ENCODE measurements around the gene CCDC112.

Gene CCDC112

DNA sequence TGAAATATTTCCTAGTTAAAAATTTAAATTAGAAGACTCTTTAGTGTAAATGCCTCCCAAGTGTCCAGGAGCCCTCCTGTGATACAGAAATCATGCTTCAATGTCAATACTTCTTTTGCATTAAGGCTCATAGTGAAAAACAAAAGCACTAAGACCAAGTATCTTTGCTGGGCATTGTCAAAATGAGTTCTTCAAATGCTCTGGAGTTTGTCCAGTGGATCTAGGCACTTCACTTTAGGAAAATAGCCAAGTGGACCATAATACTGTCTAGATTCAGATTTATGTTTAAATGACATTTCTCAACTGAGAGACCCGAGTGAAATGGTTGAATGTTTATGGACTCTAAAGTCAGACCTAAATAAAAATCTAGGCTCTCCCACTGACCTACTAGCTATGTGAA is 21.3 kb upstream of the CCDC112 start:
- no peak for DNase-seq (ENCODE audit: low read depth in 3 of 3)

DNA sequence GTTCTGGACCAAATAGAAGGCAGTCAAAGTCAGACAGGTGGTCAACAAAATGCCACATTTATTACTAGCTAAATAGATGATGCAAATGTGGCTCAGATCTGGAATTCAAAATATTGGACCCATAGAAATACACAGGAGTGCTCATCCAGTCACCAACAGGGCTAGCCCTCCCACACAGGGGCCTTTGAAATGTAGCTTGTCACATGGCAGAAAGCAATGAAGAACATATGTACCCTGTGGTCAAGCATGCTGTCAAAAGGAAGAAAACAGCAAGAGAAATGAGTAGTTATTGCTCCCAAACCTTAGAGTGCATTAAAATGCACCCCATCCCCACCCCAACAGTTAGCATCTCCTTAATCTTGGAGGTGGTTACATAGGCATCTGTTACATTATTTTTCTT is 20.9 kb upstream of the CCDC112 start:
- DNase-seq (ENCODE audit: low read depth in 3 of 3) = no peak

DNA sequence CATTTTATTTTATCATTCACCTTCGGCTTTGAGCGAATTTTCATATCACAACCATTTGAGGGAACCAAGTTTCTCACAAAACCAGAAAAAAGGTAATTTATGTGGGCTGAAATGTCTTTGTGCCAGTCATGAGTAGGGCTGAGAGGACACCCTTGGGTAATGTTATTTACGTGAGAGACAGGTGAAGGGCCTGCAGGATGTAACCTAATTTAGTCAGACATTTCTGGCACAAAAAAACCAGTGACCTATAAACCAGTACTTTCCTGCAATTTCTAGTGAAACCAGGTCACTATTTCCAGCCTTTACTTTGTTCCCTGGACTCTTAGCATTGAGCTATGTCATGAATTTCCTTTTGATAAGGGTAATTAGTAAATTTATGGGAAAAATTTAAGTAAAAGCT is 17.2 kb upstream of the CCDC112 start:
- DNase-seq (ENCODE audit: low read depth in 3 of 3) = no peak

DNA sequence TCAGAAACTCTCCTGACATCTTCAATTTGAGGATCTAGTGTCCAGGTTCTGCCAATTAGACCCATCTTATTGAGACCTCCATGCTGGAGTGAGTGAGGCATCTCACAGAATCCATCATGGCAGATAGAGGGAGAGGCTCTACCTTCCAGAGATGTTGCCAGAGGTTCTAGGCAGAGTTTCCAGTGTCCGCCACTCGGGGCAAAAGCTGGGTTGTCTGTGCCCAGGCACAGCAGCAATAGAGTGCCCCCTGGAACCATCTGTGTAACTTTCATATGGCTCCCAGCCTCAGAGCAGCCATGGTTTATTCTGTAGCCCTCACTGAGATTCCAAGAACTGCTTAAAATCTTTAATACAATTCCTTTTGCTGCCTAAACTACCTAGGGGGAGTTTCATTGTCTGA is 16.6 kb upstream of the CCDC112 start:
- no peak for DNase-seq (ENCODE audit: low read depth in 3 of 3)

DNA sequence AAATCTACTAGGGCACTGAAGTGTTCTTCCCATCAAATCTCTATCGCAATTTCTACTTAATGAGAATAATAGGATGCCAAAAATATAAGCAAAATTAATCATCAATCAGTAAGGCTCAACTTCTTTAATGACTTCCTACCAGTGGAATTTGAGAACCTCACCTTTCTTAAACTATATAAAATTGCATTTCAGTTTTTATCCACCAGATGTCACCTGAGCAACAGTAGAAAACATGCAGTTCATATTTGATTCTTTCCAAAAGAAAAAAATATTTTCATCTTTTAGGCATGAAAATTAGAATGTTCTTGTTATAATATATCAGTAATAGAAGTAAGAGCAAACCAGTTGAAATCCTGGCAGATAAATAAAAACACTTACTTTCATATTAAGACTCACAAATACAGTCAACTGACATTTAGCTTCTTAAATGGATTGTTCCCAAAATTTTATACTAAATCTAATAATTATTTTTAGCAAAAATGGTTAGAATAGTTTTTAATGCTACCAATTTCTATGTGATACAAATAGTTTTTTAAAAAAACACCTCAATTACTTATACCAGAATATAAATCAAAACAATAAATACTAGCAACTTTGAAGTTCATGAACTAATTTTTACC is 13.4 kb upstream of the CCDC112 start:
- no peak for DNase-seq (ENCODE audit: low read depth in 3 of 3)

- DNase-seq (ENCODE audit: low read depth in 3 of 3) = no peak
Observed at GRCh38 chr5:115308815-115309214, 12.4 kb upstream of the CCDC112 start.

GRCh38 chr5:115306011-115306536 is 9.6 kb upstream of the CCDC112 start:
- no peak for DNase-seq (ENCODE audit: low read depth in 3 of 3)

DNA sequence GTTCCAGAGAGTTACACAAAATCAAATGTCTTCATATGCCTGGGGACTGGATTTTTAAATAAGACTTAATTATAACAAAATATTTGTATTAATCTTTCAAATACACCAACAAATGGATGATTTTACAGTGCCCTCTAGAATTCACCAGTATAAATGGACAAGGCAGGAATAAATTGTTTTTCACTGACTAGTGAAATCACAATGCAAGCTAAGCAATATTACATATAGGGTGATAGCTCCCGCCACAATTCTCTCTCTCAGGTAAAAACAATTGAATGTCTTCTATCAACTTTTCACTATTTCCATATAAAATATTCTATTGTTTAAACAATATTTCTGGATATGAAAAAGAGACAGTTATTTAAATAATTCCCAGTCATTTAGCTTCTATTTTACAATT is 8.0 kb upstream of the CCDC112 start:
- DNase-seq (ENCODE audit: low read depth in 3 of 3) = no peak

DNA sequence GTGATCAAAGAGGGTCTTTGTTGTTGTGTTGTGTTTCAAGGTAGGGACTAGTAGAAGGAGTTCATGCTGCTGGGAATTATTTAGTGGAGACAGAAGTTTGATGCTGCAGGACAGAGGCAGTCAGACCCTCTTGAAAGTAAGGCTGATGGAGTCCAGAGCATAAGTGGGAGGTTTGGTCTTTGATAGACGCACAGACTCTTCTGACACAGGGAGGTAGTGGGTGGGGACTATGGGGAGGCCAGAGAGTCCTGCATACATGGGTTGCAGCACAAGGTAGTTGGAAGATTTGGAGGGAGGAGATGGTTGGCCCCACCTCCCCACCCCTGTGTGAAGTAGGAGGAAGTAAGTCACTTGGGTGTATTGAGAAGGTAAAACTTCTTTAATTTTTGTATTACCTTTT is 2.4 kb upstream of the CCDC112 start:
- no peak for DNase-seq (ENCODE audit: low read depth in 3 of 3)

DNA sequence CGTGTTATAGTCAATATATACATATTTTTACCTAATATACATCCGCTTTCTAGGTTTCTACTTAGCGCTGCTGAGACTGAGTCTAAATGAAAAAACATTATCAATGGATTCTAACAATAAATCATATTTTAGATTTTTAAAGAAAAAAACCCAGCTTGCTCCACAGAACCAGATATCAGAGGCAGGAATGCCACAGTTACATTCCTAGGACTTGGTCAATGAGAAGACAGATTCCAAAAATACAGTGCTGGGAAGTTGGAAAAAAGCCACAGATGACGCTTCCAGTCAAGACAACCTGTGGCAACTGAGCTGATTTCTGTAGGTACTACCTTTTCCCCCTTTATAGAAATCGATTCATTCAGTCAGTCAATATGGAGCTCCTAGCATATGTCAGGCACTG is 577 bp upstream of the CCDC112 start:
- no peak for DNase-seq (ENCODE audit: low read depth in 3 of 3)

GRCh38 chr5:115295777-115296123 is 704 bp downstream of the CCDC112 start:
- no peak for DNase-seq (ENCODE audit: low read depth in 3 of 3)

DNA sequence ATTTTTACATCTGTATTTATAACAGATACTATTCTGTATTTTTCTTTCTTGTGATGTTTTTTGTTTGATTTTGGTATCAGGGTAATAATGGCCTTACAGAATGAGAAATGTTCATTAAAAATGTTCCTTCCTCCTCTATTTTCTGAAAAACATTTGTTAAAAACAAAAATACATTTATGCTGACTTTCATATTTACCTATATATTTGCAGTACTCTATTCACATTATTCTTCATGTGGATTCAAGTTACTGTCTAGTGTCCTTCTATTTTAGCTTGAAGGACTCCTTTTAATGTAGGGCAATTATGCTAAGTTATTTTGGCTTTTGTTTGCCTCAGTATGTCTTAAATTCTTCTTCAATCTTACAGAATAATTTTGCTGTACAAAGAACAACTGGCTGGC is 5.1 kb downstream of the CCDC112 start:
- DNase-seq (ENCODE audit: low read depth in 3 of 3) = no peak

- DNase-seq (ENCODE audit: low read depth in 3 of 3) = no peak
Observed at GRCh38 chr5:115289104-115289503, 7.3 kb downstream of the CCDC112 start.

- DNase-seq (ENCODE audit: low read depth in 3 of 3) = no peak
Observed at GRCh38 chr5:115284021-115284420, 12.4 kb downstream of the CCDC112 start.

GRCh38 chr5:115282131-115282530 is 14.3 kb downstream of the CCDC112 start:
- no peak for DNase-seq (ENCODE audit: low read depth in 3 of 3)

- DNase-seq (ENCODE audit: low read depth in 3 of 3) = no peak
Observed at GRCh38 chr5:115274584-115274983, 21.9 kb downstream of the CCDC112 start.

GRCh38 chr5:115272297-115272958 is 24.0 kb downstream of the CCDC112 start:
- no peak for DNase-seq (ENCODE audit: low read depth in 3 of 3)

- DNase-seq (ENCODE audit: low read depth in 3 of 3) = no peak
Observed at GRCh38 chr5:115271295-115272050, 25.0 kb downstream of the CCDC112 start.

GRCh38 chr5:115267617-115268016 is 28.8 kb downstream of the CCDC112 start:
- no peak for DNase-seq (ENCODE audit: low read depth in 3 of 3)

- no peak for DNase-seq (ENCODE audit: low read depth in 3 of 3)
Observed at GRCh38 chr5:115265220-115265619, 31.2 kb downstream of the CCDC112 start.

GRCh38 chr5:115264786-115265185 is 31.7 kb downstream of the CCDC112 start:
- no peak for DNase-seq (ENCODE audit: low read depth in 3 of 3)

DNA sequence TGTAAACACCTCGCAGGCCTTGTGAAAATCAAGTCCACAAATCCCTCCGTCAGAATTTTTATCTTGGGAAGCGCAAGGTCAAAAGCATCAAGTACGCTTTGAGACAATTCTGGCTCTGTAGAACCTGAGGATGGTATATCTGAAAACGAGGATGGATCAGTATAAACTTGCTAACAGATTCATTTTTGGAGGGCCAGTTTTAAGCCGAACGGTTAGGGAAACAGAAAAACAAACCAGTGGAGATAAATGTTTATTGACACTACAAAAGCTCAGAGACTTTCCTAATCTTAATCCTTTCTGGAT is 33.4 kb downstream of the CCDC112 start:
- no peak for DNase-seq (ENCODE audit: low read depth in 3 of 3)
